ENCODE results near the gene LCN6.

GRCh38 chr9:136701668-136702053 is 46.7 kb downstream of the LCN6 start:
- TF ChIP-seq CTCF (IDR thresholded peaks at IDR 0.05; ENCODE audit: poor library complexity, severe bottlenecking) = no peak
- no peak for TF ChIP-seq POLR2AphosphoS5 (IDR thresholded peaks at IDR 0.05)
- TF ChIP-seq EZH2 (IDR thresholded peaks at IDR 0.05; ENCODE audit: borderline replicate concordance, insufficient read depth, low read length, poor library complexity, severe bottlenecking) = no peak
- no peak for TF ChIP-seq EP300 (conservative IDR thresholded peaks at IDR 0.05; ENCODE audit: poor library complexity, severe bottlenecking)
- TF ChIP-seq SMC3 (conservative IDR thresholded peaks at IDR 0.05; ENCODE audit: poor library complexity) = no peak
- TF ChIP-seq RAD21 (conservative IDR thresholded peaks at IDR 0.05) = no peak
